GM12864 (cell line): ENCODE data around the gene KLHL13.

Source experiments
- DNase-seq: peaks from one replicate; pipeline ENCODE4 v3.0.0-alpha.2; 2011; ENCODE audit warnings: low read depth
- H3K4me3 ChIP-seq: 2 replicates; pipeline ENCODE4 v1.5.1; 2011; ENCODE audit warnings: mild to moderate bottlenecking, low read depth, low read length, control low read depth
- CTCF ChIP-seq: IDR thresholded peaks from 2 replicates; pipeline ENCODE4 v1.5.1; 2011; ENCODE audit warnings: low read depth, mild to moderate bottlenecking, moderate library complexity, low read length, control low read depth, inconsistent platforms; ENCODE audit errors: missing control alignments

Gene KLHL13, protein sequence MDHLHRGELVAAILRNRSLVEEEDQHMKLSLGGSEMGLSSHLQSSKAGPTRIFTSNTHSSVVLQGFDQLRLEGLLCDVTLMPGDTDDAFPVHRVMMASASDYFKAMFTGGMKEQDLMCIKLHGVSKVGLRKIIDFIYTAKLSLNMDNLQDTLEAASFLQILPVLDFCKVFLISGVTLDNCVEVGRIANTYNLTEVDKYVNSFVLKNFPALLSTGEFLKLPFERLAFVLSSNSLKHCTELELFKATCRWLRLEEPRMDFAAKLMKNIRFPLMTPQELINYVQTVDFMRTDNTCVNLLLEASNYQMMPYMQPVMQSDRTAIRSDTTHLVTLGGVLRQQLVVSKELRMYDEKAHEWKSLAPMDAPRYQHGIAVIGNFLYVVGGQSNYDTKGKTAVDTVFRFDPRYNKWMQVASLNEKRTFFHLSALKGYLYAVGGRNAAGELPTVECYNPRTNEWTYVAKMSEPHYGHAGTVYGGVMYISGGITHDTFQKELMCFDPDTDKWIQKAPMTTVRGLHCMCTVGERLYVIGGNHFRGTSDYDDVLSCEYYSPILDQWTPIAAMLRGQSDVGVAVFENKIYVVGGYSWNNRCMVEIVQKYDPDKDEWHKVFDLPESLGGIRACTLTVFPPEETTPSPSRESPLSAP

DNA sequence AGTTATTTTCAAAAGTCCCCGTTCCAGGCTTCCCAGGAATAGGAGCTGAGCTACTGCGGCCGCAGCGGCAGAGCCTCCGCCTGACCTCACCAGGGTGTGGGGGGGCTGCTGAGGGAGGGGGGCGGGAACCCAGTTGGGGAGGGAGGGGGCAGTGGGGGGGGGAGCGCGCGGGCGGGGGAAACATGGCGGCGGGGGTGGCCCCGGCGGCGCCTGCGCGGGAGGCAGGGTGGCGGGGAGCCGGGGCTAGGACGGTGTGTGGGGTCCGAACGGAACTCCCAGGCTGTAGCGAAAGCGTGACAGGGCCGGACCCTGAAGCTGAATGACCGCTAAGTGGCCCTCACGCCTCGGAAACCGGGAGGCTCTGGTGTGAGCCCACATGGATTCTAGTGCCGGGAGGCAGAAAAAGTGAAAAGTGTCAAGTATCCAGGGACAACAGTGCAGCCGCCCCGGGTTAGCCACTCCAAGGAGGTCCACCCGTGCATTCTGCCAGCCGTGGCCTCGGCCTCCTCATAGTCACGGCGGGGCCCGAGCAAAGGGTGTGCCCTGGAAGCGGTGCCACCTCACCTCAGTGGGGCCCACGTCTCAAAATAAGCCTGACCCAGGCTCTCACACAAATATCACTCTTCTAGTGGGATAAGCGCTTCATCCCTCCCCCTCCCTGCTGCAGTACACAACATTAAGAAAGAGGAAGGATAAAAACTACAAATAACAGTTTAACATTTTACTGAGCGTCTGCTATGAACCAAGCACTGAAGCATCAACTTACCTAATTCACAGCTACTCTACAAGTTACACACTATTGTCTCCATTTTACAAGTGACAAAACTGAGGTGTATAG is at the start of gene KLHL13:
Gene KLHL13 (minus strand): TSS at position 98 of the 838 bp plus-strand sequence. CDS start 88,337 bp downstream, outside the sequence.
- H3K4me3 ChIP-seq = peak within 1 kb of the TSS; percentile 61
- DNase-seq = no peak

GRCh38 chrX:118164138-118164537 is 47.5 kb upstream of the KLHL13 start:
- DNase-seq = no peak
- H3K4me3 ChIP-seq = no peak overlapping the region
- no peak for TF ChIP-seq CTCF

More for the DNA sequence above, at the start of gene KLHL13:
- no peak for TF ChIP-seq CTCF

DNA sequence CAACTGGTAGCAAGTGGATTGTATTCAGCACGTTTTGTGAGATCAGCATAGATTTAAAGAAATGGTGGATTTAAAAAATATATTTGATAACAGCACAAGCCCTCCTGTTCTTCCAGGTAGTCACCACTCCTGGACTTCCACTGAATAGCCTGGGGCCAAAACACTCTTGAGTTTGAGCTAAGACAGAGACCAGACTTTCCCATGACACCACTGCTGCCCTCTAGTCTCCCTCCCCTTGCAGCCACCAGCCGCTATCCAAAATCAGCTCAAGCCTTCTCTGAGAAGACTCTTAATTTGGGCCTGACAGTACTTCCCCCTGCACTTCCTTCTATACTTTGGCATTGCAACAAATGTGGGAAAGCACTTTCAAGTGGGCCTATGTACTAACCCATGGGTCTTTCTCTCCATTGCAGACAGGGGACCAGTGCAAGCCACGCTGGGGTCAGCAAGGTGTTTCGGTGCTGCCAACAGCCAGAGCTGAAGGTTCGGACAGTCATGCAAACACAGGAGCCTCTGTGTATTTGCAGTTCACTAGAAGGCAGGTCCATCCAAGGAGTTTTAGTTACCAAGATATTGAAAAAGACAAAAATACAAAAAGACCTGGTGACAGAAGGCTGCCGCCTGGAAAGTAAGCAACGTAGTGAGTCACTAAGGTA is 40.5 kb upstream of the KLHL13 start:
- no peak for TF ChIP-seq CTCF
- no peak for DNase-seq
- no peak overlapping the region for H3K4me3 ChIP-seq

GRCh38 chrX:118156254-118156952 is 39.8 kb upstream of the KLHL13 start:
- DNase-seq = no peak
- no peak for TF ChIP-seq CTCF
- H3K4me3 ChIP-seq = no peak overlapping the region

- no peak for TF ChIP-seq CTCF
- H3K4me3 ChIP-seq = no peak overlapping the region
- DNase-seq = no peak
These were observed 36.7 kb upstream of the KLHL13 start for GRCh38 chrX:118153270-118153669.

DNA sequence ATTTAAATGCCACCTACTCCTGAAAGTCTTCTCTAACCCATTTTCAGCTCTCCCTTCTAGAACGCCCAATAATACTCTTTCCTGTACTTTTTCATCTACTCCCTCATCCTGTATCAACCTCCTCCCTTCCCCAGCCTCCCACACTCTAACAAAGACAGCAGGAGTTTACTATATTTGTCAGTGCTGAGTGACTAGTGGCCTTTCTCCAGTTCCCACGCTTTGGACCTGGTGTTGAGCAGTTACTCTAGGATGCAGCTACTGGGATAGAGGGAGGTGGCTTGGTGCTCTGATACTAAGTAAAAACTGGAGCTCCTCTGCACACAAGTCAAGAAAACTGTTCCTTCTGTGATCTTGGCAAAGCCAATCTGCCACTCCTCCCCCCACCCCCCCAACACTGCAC is 36.1 kb upstream of the KLHL13 start:
- no peak for DNase-seq
- no peak overlapping the region for H3K4me3 ChIP-seq
- no peak for TF ChIP-seq CTCF
